GM12864 (cell line): ENCODE data around the gene ANKS1A.
A peak's percentile ranks its signal among the peaks of the same experiment; 100 is the strongest.

Source experiments
- DNase-seq: peaks from one replicate; pipeline ENCODE4 v3.0.0-alpha.2; 2011; ENCODE audit warnings: low read depth
- H3K4me3 ChIP-seq: 2 replicates; pipeline ENCODE4 v1.5.1; 2011; ENCODE audit warnings: mild to moderate bottlenecking, low read depth, low read length, control low read depth
- CTCF ChIP-seq: IDR thresholded peaks from 2 replicates; pipeline ENCODE4 v1.5.1; 2011; ENCODE audit warnings: low read depth, mild to moderate bottlenecking, moderate library complexity, low read length, control low read depth, inconsistent platforms; ENCODE audit errors: missing control alignments

Gene ANKS1A

GRCh38 chr6:34979994-34980393 is 90.9 kb downstream of the ANKS1A start:
- TF ChIP-seq CTCF, result no peak
- no peak for DNase-seq
- no peak overlapping the region for H3K4me3 ChIP-seq

- no peak overlapping the region for H3K4me3 ChIP-seq
- no peak for TF ChIP-seq CTCF
- no peak for DNase-seq
Observed at GRCh38 chr6:34981366-34981765, 92.3 kb downstream of the ANKS1A start.

- DNase-seq, result no peak
- TF ChIP-seq CTCF, result no peak
- no peak overlapping the region for H3K4me3 ChIP-seq
Observed at GRCh38 chr6:34981951-34982350, 92.9 kb downstream of the ANKS1A start.

- no peak for DNase-seq
- TF ChIP-seq CTCF, result peak; percentile 30
- no peak overlapping the region for H3K4me3 ChIP-seq
Observed at GRCh38 chr6:34982424-34982852, 93.4 kb downstream of the ANKS1A start.

GRCh38 chr6:34984416-34984815 is 95.4 kb downstream of the ANKS1A start:
- no peak overlapping the region for H3K4me3 ChIP-seq
- TF ChIP-seq CTCF, result no peak
- no peak for DNase-seq

GRCh38 chr6:34985236-34985635 is 96.2 kb downstream of the ANKS1A start:
- no peak for DNase-seq
- TF ChIP-seq CTCF, result no peak
- H3K4me3 ChIP-seq, result no peak overlapping the region

GRCh38 chr6:34986845-34987246 is 97.8 kb downstream of the ANKS1A start:
- H3K4me3 ChIP-seq, result no peak overlapping the region
- peak; percentile 45 for DNase-seq
- TF ChIP-seq CTCF, result peak; percentile 77
